ENCODE data around the gene PTTG1IP. TPM values are rescaled to one million over a fixed set of nuclear protein-coding genes. Genes with fewer than 3 reads are reported as not detected.

Gene PTTG1IP
- total and polyA plus RNA-seq, 2 of the 13 experiments (the other 11 are each of a cell fraction or from before 2014, with no cell fraction given), result 161 to 700 TPM

GRCh38 chr21:44872649-44873355 is 688 bp downstream of the PTTG1IP start (continued):
- TF ChIP-seq ZFP36 (IDR thresholded peaks at IDR 0.05; ENCODE audit: borderline replicate concordance, low read depth, low read length, partially characterized antibody) (no peak), YEATS4 (CRISPR knock-in tag; IDR thresholded peaks at IDR 0.05; ENCODE audit: borderline replicate concordance) (no peak; the same call in 1 of the 2 replicates), RNF219 (CRISPR knock-in tag; IDR thresholded peaks at IDR 0.05) (no peak), ZNF552 (CRISPR knock-in tag; IDR thresholded peaks at IDR 0.05; ENCODE audit: borderline replicate concordance) (no peak), ZNF788 (CRISPR knock-in tag; IDR thresholded peaks at IDR 0.05; ENCODE audit: borderline replicate concordance) (no peak), BRCA1 (CRISPR knock-in tag; IDR thresholded peaks at IDR 0.05) (0 out of 2 replicates have a peak, but pooled peaks have one; percentile 19), IKZF5 (CRISPR knock-in tag; IDR thresholded peaks at IDR 0.05) (no peak; the same call in 1 of the 2 replicates), ZC3H4 (CRISPR knock-in tag; IDR thresholded peaks at IDR 0.05; ENCODE audit: borderline replicate concordance) (0 out of 2 replicates have a peak, but pooled peaks have one; percentile 19), ZNF577 (CRISPR knock-in tag; IDR thresholded peaks at IDR 0.05; ENCODE audit: borderline replicate concordance, low read depth) (no peak), KLF9 (CRISPR knock-in tag; IDR thresholded peaks at IDR 0.05; ENCODE audit: low read depth) (no peak), ATF1 (CRISPR knock-in tag; IDR thresholded peaks at IDR 0.05) (no peak), ZNF570 (CRISPR knock-in tag; IDR thresholded peaks at IDR 0.05; ENCODE audit: borderline replicate concordance) (no peak), ZFP1 (CRISPR knock-in tag; IDR thresholded peaks at IDR 0.05) (no peak), ZNF205 (CRISPR knock-in tag; IDR thresholded peaks at IDR 0.05) (no peak), NONO (IDR thresholded peaks at IDR 0.05) (no peak), NONO (CRISPR knock-in tag; conservative IDR thresholded peaks at IDR 0.05) (no peak), CBFB (CRISPR knock-in tag; IDR thresholded peaks at IDR 0.05) (no peak), ZNF383 (CRISPR knock-in tag; IDR thresholded peaks at IDR 0.05; ENCODE audit: borderline replicate concordance) (no peak), ZNF770 (CRISPR knock-in tag; IDR thresholded peaks at IDR 0.05) (no peak), ZNF644 (CRISPR knock-in tag; IDR thresholded peaks at IDR 0.05; ENCODE audit: low read depth) (no peak), E2F1 (CRISPR knock-in tag; IDR thresholded peaks at IDR 0.05) (no peak), REXO4 (CRISPR knock-in tag; IDR thresholded peaks at IDR 0.05; ENCODE audit: borderline replicate concordance) (no peak), NFIC (IDR thresholded peaks at IDR 0.05; ENCODE audit: low read length) (no peak), KAT7 (CRISPR knock-in tag; IDR thresholded peaks at IDR 0.05; ENCODE audit: borderline replicate concordance) (no peak), ZNF841 (CRISPR knock-in tag; IDR thresholded peaks at IDR 0.05; ENCODE audit: borderline replicate concordance) (no peak), MXI1 (IDR thresholded peaks at IDR 0.05; ENCODE audit: borderline replicate concordance, low read depth, low read length) (no peak)

Measured in HepG2 (cell line).